Astrocyte (in vitro differentiated cells and primary cell): ENCODE measurements around the gene ABCB8. TPM values are rescaled to one million over a fixed set of nuclear protein-coding genes. Genes with fewer than 3 reads are reported as not detected.
"Not testable (repeated sequence)": the region's sequence is repeated elsewhere in the genome, so short reads cannot be mapped to it uniquely, and the experiment has no call there.

ENCODE experiments used
- DNase-seq: peaks from one replicate; pipeline ENCODE4 v3.0.0-alpha.2; 2010; ENCODE audit warnings: low read depth
- FAIRE-seq: peaks from 2 replicates; lab custom pipeline; 2011; peaks lifted over from hg19 to GRCh38; lab: Jason Lieb, UNC
- H2AFZ ChIP-seq: 2 replicates; pipeline ENCODE4 v1.6.0; 2012; ENCODE audit warnings: low read depth, low read length, inconsistent platforms
- H3K27ac ChIP-seq: 2 replicates; pipeline ENCODE4 v1.5.1; 2011; ENCODE audit warnings: low read depth, low read length, inconsistent platforms
- H3K27me3 ChIP-seq: 2 replicates; pipeline ENCODE4 v1.6.0; 2011; ENCODE audit warnings: low read length, inconsistent platforms; ENCODE audit not compliant: insufficient read depth
- H3K36me3 ChIP-seq: 2 replicates; pipeline ENCODE4 v1.5.1; 2011; ENCODE audit warnings: low read length, inconsistent platforms; ENCODE audit not compliant: insufficient read depth
- H3K4me1 ChIP-seq: 2 replicates; pipeline ENCODE4 v1.5.1; 2011; ENCODE audit warnings: low read length, inconsistent platforms; ENCODE audit not compliant: insufficient read depth
- H3K4me2 ChIP-seq: 2 replicates; pipeline ENCODE4 v1.6.0; 2012; ENCODE audit warnings: low read length, inconsistent platforms
- H3K4me3 ChIP-seq: 2 replicates; pipeline ENCODE4 v1.5.1; 2011; ENCODE audit warnings: low read depth, mild to moderate bottlenecking, low read length, inconsistent platforms; ENCODE audit not compliant: insufficient read depth
- H3K79me2 ChIP-seq: 2 replicates; pipeline ENCODE4 v1.6.0; 2012; ENCODE audit warnings: mild to moderate bottlenecking, low read length, inconsistent platforms; ENCODE audit not compliant: insufficient read depth
- H3K9ac ChIP-seq: 2 replicates; pipeline ENCODE4 v1.6.0; 2012; ENCODE audit warnings: mild to moderate bottlenecking, low read length, inconsistent platforms
- H3K9me3 ChIP-seq: 2 replicates; pipeline ENCODE4 v1.5.1; 2012; ENCODE audit warnings: low read depth, mild to moderate bottlenecking, low read length, inconsistent platforms; ENCODE audit not compliant: insufficient read depth
- H4K20me1 ChIP-seq: 2 replicates; pipeline ENCODE4 v1.6.0; 2012; ENCODE audit warnings: low read length, inconsistent platforms; ENCODE audit not compliant: insufficient read depth
- H3K27ac Mint-ChIP-seq: one replicate; pipeline ENCODE4 v1.8.0; 2021; ENCODE audit warnings: mild to moderate bottlenecking, mixed read lengths; ENCODE audit not compliant: unreplicated experiment
- H3K27me3 Mint-ChIP-seq: one replicate; pipeline ENCODE4 v1.8.0; 2021; ENCODE audit warnings: low read depth, mixed read lengths; ENCODE audit not compliant: unreplicated experiment
- H3K36me3 Mint-ChIP-seq: one replicate; pipeline ENCODE4 v1.8.0; 2021; ENCODE audit warnings: low read depth, mixed read lengths; ENCODE audit not compliant: unreplicated experiment
- H3K4me1 Mint-ChIP-seq: one replicate; pipeline ENCODE4 v1.8.0; 2021; ENCODE audit warnings: low read depth, mixed read lengths; ENCODE audit not compliant: unreplicated experiment
- H3K4me3 Mint-ChIP-seq: one replicate; pipeline ENCODE4 v1.8.0; 2021; ENCODE audit warnings: mild to moderate bottlenecking, moderate library complexity, mixed read lengths; ENCODE audit not compliant: unreplicated experiment
- H3K9me3 Mint-ChIP-seq: one replicate; pipeline ENCODE4 v1.8.0; 2021; ENCODE audit warnings: mild to moderate bottlenecking, mixed read lengths; ENCODE audit not compliant: unreplicated experiment
- CTCF ChIP-seq: IDR thresholded peaks from 2 replicates; pipeline ENCODE4 v1.5.1; 2011; ENCODE audit warnings: low read depth, mild to moderate bottlenecking, inconsistent platforms, low read length, moderate library complexity; ENCODE audit not compliant: insufficient read depth
- EZH2 ChIP-seq: IDR thresholded peaks from 2 replicates; pipeline ENCODE4 v1.6.1; 2012; ENCODE audit warnings: mild to moderate bottlenecking, low read length, inconsistent platforms; ENCODE audit not compliant: insufficient read depth
- total RNA-seq: library from RNA; stranded (reverse); gene quantifications from 2 replicates; pipeline ENCODE4 v1.2.1, GENCODE V29; 2021

ABCB8 gene
- total RNA-seq, 1 donor from 2014 or later = 53.3 TPM

GRCh38 chr7:151039850-151040548 is 11.7 kb downstream of the ABCB8 start:
- Histone ChIP-seq H2AFZ (no peak overlapping the region), H3K9me3 (no peaks in the 10 kb centered on the region), H3K4me2 (peak overlapping the region; percentile 73), H3K79me2 (no peaks in the 10 kb centered on the region), H3K9ac (peak overlapping the region; percentile 49), H4K20me1 (no peaks in the 10 kb centered on the region), H3K36me3 (peaks cover 5% of the 10 kb centered on the region), H3K4me1 (peaks cover 21% of the 10 kb centered on the region), H3K4me3 (no peak overlapping the region), H3K27me3 (no peaks in the 10 kb centered on the region), H3K27ac (peak overlapping the region; percentile 91)
- Mint-ChIP-seq H3K4me1 (peaks cover 30% of the 10 kb centered on the region), H3K9me3 (no peaks in the 10 kb centered on the region), H3K4me3 (peak overlapping the region; percentile 50), H3K27ac (peak overlapping the region; percentile 98), H3K36me3 (peaks cover 12% of the 10 kb centered on the region), H3K27me3 (no peaks in the 10 kb centered on the region)
- DNase-seq = peak; percentile 9
- TF ChIP-seq CTCF (no peak), EZH2 (no peak)
- no peak for FAIRE-seq

GRCh38 chr7:151040616-151041375 is 12.5 kb downstream of the ABCB8 start:
- Mint-ChIP-seq H3K36me3 (peaks cover 9% of the 10 kb centered on the region), H3K4me3 (no peak overlapping the region), H3K4me1 (peaks cover 29% of the 10 kb centered on the region), H3K27ac (peak overlapping the region; percentile 98), H3K9me3 (no peaks in the 10 kb centered on the region), H3K27me3 (no peaks in the 10 kb centered on the region)
- H3K9me3 ChIP-seq = no peaks in the 10 kb centered on the region
- no peak overlapping the region for H2AFZ ChIP-seq
- no peaks in the 10 kb centered on the region for H3K27me3 ChIP-seq
- peaks cover 21% of the 10 kb centered on the region for H3K4me1 ChIP-seq
- H4K20me1 ChIP-seq = no peaks in the 10 kb centered on the region
- peaks cover 5% of the 10 kb centered on the region for H3K36me3 ChIP-seq
- DNase-seq (no peak), FAIRE-seq (no peak)
- H3K79me2 ChIP-seq = no peaks in the 10 kb centered on the region
- no peak overlapping the region for H3K4me2 ChIP-seq
- no peak overlapping the region for H3K9ac ChIP-seq
- no peak for TF ChIP-seq EZH2
- no peak overlapping the region for H3K27ac ChIP-seq
- no peak overlapping the region for H3K4me3 ChIP-seq

GRCh38 chr7:151043449-151043848 is 15.2 kb downstream of the ABCB8 start:
- H3K36me3 Mint-ChIP-seq, H3K9ac ChIP-seq, H3K79me2 ChIP-seq, H3K27me3 ChIP-seq, H3K4me3 Mint-ChIP-seq, FAIRE-seq, H3K27me3 Mint-ChIP-seq, H4K20me1 ChIP-seq, DNase-seq, H3K27ac ChIP-seq, H3K9me3 ChIP-seq, H3K4me2 ChIP-seq, H3K27ac Mint-ChIP-seq, H3K9me3 Mint-ChIP-seq, H3K36me3 ChIP-seq, H2AFZ ChIP-seq, H3K4me3 ChIP-seq: not testable (repeated sequence)
- H3K4me1 Mint-ChIP-seq = peaks cover 31% of the 10 kb centered on the region
- peaks cover 26% of the 10 kb centered on the region for H3K4me1 ChIP-seq
